Esophagus muscularis mucosa (tissue), 2 donors: Measurements from ENCODE around the gene PAEP.
"Not testable (repeated sequence)": the region's sequence is repeated elsewhere in the genome, so short reads cannot be mapped to it uniquely, and the experiment has no call there.

ENCODE experiments used
- EP300 ChIP-seq: sonication (generic); formaldehyde crosslinking; IDR thresholded peaks from one replicate; pipeline ENCODE4 v1.6.1; 2017; ENCODE audit warnings: antibody characterized with exemption
- POLR2A ChIP-seq: fragments of 450-650 bp; IDR thresholded peaks from one replicate; pipeline ENCODE4 v1.6.1; 2017; ENCODE audit warnings: antibody characterized with exemption, moderate library complexity, mild to moderate bottlenecking, low read depth

DNA sequence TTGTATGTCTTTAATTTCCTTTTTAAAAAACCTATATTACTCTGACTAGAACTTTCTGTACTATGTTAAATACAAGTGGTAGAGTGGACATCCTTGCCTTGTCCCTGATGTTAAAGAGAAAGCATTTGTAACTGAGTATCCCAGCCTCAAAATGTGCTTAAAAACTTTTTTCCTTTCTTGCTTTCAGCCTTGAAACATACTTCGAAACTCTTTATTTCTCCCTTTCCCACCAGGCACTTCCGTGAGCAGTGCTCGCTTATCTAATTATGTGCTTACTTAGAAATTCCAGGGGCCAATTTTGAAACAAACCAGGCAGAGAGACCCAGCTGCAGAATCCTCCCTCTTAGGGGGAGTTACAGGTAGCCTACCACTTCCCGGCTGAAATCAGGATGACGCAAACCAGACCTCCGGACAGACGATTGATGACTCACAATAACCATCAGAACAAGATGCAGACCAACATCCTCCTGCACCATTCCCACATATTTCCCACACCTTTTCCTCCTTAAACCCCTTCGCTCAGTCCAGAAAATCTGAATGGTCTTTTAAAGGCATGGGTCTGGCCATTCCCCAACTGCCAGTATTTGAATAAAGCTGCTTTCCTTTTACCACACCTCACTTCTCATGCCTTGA lies 18.2 kb upstream of the PAEP start:
- not testable (repeated sequence) for TF ChIP-seq EP300, POLR2A
